LNCaP clone FGC (cell line): ENCODE measurements around the gene UQCR10.

ENCODE experiments used
- DNase-seq: peaks from one replicate; pipeline ENCODE4 v3.0.0-alpha.2; 2011; ENCODE audit warnings: low read depth
- H3K4me3 ChIP-seq: 2 replicates; pipeline ENCODE4 v1.5.1; 2011; ENCODE audit warnings: mild to moderate bottlenecking, low read depth, low read length, control low read depth
- CTCF ChIP-seq: IDR thresholded peaks from 2 replicates; pipeline ENCODE4 v1.5.1; 2012; ENCODE audit warnings: mild to moderate bottlenecking; ENCODE audit not compliant: control insufficient read depth, insufficient read depth; ENCODE audit errors: extremely low read depth

The UQCR10 gene

GRCh38 chr22:29788339-29789279 lies 21.4 kb downstream of the UQCR10 start:
- no peak for TF ChIP-seq CTCF
- no peak for DNase-seq
- no peak overlapping the region for H3K4me3 ChIP-seq

DNA sequence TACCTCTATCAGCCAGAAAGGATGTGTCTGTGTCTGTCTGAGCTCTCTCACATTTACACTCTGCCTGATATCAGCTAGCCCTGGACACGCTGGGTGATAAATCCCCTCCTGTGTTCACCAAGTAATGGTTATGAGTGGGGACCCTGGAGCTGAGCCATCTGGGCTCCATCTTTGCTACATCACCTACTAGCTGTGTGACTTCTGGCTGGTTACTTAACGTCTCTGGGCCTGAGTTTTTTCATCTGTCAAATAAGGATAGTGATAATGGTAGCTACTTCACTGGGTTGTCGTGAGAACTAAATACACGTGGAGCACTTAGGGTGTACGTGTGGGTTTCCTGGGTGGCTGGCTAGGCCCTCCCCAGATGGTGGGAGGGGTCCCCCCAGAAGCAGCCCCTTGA lies 22.9 kb downstream of the UQCR10 start:
- H3K4me3 ChIP-seq, result no peak overlapping the region
- no peak for TF ChIP-seq CTCF

GRCh38 chr22:29793396-29793795 lies 26.2 kb downstream of the UQCR10 start:
- DNase-seq, result no peak
- no peak overlapping the region for H3K4me3 ChIP-seq
- no peak for TF ChIP-seq CTCF

More for the DNA sequence above, 22.9 kb downstream of the UQCR10 start:
- DNase-seq, result no peak

DNA sequence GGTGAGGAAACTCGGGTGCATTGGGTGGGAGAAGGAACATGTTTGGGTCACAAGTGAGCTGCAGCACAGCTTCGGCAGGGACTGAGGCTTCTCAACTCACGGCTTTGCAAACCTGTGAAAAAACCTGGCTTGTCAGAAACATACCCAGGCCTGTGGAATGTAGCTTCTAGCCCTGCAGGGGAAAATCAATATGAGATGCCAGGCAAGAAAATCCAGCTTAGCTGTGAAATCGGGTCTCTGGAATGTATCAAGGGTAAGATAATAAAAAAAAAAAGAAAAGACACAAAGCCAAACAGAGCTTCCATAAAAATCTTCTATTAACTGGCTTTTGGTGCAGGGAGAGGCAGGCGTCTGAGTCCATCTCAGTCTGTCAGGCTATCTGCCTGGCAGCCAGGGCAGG lies 28.5 kb downstream of the UQCR10 start:
- no peak for DNase-seq
- no peak for TF ChIP-seq CTCF
- no peak overlapping the region for H3K4me3 ChIP-seq

DNA sequence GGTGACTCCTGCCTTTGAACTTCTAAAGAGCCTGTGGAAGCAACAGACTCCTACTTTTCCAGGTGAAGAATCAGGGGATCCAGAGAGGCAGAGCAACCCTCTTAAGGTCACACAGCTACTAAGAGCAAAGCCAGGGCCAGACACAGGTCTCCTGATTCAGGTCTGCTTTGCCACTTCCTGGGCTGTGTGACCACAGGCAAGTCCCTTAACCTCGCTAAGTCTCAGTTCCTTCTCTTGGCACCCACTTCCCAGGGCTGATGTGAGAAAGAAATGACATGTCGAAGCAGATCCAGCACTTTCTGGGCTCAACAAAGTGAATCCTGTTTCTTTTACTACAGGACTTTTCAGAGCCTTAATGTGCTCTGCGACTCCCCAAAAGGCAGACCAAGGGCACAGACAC lies 30.2 kb downstream of the UQCR10 start:
- DNase-seq, result no peak
- TF ChIP-seq CTCF, result no peak
- H3K4me3 ChIP-seq, result no peak overlapping the region

GRCh38 chr22:29798318-29798717 lies 31.1 kb downstream of the UQCR10 start:
- no peak for DNase-seq
- H3K4me3 ChIP-seq, result peak overlapping the region; percentile 44
- no peak for TF ChIP-seq CTCF
